Thoracic aorta (tissue), 2 donors: ENCODE data around the gene IQSEC1. TPM values are rescaled to one million over a fixed set of nuclear protein-coding genes. Genes with fewer than 3 reads are reported as not detected.

Experiments used
- ATAC-seq: fragments of 150-250 bp; one replicate; pipeline ENCODE4 v1.8.0; 2017; ENCODE audit warnings: low read depth; ENCODE audit not compliant: insufficient number of reproducible peaks, low FRiP score
- DNase-seq: peaks from one replicate; pipeline ENCODE4 v3.0.0-alpha.2; 2020; ENCODE audit warnings: low spot score
- H3K27ac ChIP-seq, 2 donors: fragments of 200-600 bp; sonication (generic); 1 replicate in 1 of 2; 2 replicates in 1 of 2; pipeline ENCODE4 v1.5.1; 2016; ENCODE audit warnings: mild to moderate bottlenecking in 2 of 2, moderate library complexity in 2 of 2
- H3K27me3 ChIP-seq: fragments of 200-600 bp; sonication (generic); replicated peaks from 2 replicates; pipeline ENCODE4 v1.6.0; 2016; ENCODE audit warnings: mild to moderate bottlenecking; ENCODE audit not compliant: insufficient read depth
- H3K36me3 ChIP-seq: fragments of 200-600 bp; sonication (generic); one replicate; pipeline ENCODE4 v1.5.1; 2016
- H3K4me1 ChIP-seq, 2 donors: fragments of 200-600 bp; sonication (generic); 1 replicate in 1 of 2; 2 replicates in 1 of 2; pipeline versions ENCODE4 v1.5.1 to v1.6.0; 2016; ENCODE audit warnings: low read depth in 2 of 2, mild to moderate bottlenecking in 1 of 2; ENCODE audit not compliant: control insufficient read depth in 1 of 2
- H3K4me3 ChIP-seq: fragments of 200-600 bp; sonication (generic); 2 replicates; pipeline ENCODE4 v1.5.1; 2016; ENCODE audit warnings: mild to moderate bottlenecking
- H3K9me3 ChIP-seq: fragments of 200-600 bp; sonication (generic); 2 replicates; pipeline ENCODE4 v1.5.1; 2016
- CTCF ChIP-seq: fragments of 200-600 bp; sonication (generic); IDR thresholded peaks from one replicate; pipeline ENCODE4 v1.5.1; 2019; ENCODE audit warnings: antibody characterized with exemption
- total RNA-seq, 2 donors: library from RNA; depleted of rRNA; stranded (reverse); fragments of >200 nt; gene quantifications; one replicate each; pipeline versions ENCODE4 v1.1.0 to v1.2.3, GENCODE V29; 2016

Gene IQSEC1
- total RNA-seq, 2 donors from 2014 or later: 93.6 to 121 TPM

- ATAC-seq (no peak), DNase-seq (no peak)
- H3K4me1 ChIP-seq: peaks cover 30 to 47% of the 10 kb centered on the region in 2 donors
Observed at GRCh38 chr3:13015286-13016082, 57.7 kb downstream of the IQSEC1 start.

GRCh38 chr3:13014755-13015285, 58.4 kb downstream of the IQSEC1 start:
- H3K36me3 ChIP-seq: no peaks in the 10 kb centered on the region
- peaks cover 30 to 40% of the 10 kb centered on the region in 2 donors for H3K4me1 ChIP-seq
- DNase-seq (no peak), ATAC-seq (no peak)
- no peaks in the 10 kb centered on the region for H3K27me3 ChIP-seq
- no peaks in the 10 kb centered on the region for H3K9me3 ChIP-seq
- peak overlapping the region; percentile 60 for H3K4me3 ChIP-seq
- peak overlapping the region in 1 of 2 donors; percentile 43 for H3K27ac ChIP-seq
- no peak for TF ChIP-seq CTCF

More at GRCh38 chr3:13015286-13016082, 57.7 kb downstream of the IQSEC1 start:
- Histone ChIP-seq H3K4me3 (peak overlapping the region; percentile 60), H3K36me3 (no peaks in the 10 kb centered on the region), H3K27ac (peak overlapping the region; percentile 47 to 55), H3K27me3 (no peaks in the 10 kb centered on the region), H3K9me3 (no peaks in the 10 kb centered on the region)
- no peak for TF ChIP-seq CTCF

GRCh38 chr3:13013994-13014754, 59.1 kb downstream of the IQSEC1 start:
- Histone ChIP-seq H3K36me3 (no peaks in the 10 kb centered on the region), H3K4me1 (peaks cover 25 to 34% of the 10 kb centered on the region in 2 donors), H3K4me3 (peak overlapping the region; percentile 60), H3K9me3 (no peaks in the 10 kb centered on the region), H3K27me3 (no peaks in the 10 kb centered on the region), H3K27ac (peak overlapping the region in 1 of 2 donors; percentile 43)
- ATAC-seq (no peak), DNase-seq (no peak)
- TF ChIP-seq CTCF: no peak

- H3K4me3 ChIP-seq: no peak overlapping the region
- no peak for TF ChIP-seq CTCF
- H3K9me3 ChIP-seq: no peaks in the 10 kb centered on the region
- peak overlapping the region in 1 of 2 donors; percentile 43 for H3K27ac ChIP-seq
- ATAC-seq (no peak), DNase-seq (no peak)
- peaks cover 19 to 28% of the 10 kb centered on the region in 2 donors for H3K4me1 ChIP-seq
- no peaks in the 10 kb centered on the region for H3K27me3 ChIP-seq
- H3K36me3 ChIP-seq: no peaks in the 10 kb centered on the region
Observed at GRCh38 chr3:13013566-13013965, 59.7 kb downstream of the IQSEC1 start.

GRCh38 chr3:13013151-13013561, 60.1 kb downstream of the IQSEC1 start:
- H3K4me1 ChIP-seq: peaks cover 16 to 24% of the 10 kb centered on the region in 2 donors
- H3K4me3 ChIP-seq: no peak overlapping the region
- no peak for ATAC-seq
- no peak overlapping the region for H3K27ac ChIP-seq
- H3K36me3 ChIP-seq: no peaks in the 10 kb centered on the region
- H3K27me3 ChIP-seq: no peaks in the 10 kb centered on the region
- no peak for TF ChIP-seq CTCF
- no peaks in the 10 kb centered on the region for H3K9me3 ChIP-seq
- DNase-seq: no peak
